Measurements from ENCODE around the gene ALKBH3. TPM values are rescaled to one million over a fixed set of nuclear protein-coding genes. Genes with fewer than 3 reads are reported as not detected.

Gene ALKBH3
- total and polyA plus RNA-seq, 7 donors, result 27.4 to 47.1 (median 33.4) TPM

DNA sequence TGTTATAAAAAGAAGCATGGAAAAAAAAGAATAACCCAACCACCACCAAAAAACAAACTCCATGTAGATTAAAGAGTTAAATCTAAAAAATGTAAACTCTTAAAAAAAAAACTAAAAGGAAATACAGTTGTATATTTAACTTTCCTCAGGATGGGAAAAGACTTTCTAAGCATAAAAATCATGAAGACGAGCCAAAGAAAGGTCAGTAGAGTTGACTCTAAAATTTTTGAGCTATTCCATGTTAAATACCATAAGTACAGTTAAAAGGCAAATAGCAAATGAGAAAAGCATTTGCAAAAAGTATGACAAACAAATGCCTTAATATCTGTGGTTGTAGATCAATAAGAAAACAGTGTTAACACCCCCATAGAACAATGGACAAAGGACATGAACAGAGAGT lies 33.8 kb downstream of the ALKBH3 start:
- intact Hi-C loops (cut with DNase I), result no loop called here
- H3K27me3 ChIP-seq (ENCODE audit: insufficient read depth in 3 of 3, low read length in 2 of 3), result no peaks in the 10 kb centered on the region

DNA sequence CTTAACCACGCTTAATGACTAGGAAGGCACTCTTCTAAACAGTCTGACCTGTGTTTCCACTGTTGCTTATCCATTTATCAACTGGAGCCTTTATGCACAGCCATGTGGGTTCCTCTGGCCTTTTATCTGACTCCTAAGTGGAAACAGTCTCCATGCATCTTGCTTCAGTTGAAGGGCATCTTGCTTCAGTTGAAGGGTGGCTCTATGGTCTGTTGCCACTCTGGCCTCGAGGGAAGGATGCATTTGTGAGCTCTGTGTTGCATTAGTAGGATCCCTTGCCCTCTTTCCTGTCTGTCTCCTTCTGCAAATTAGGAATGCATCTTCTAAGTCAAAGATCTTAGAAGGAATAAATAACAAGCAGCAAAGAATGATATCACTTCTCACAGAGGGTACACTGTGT lies 36.0 kb downstream of the ALKBH3 start:
- H3K4me3 ChIP-seq, result no peak overlapping the region
- H3K27ac ChIP-seq, result no peak overlapping the region

More for the DNA sequence above, 33.8 kb downstream of the ALKBH3 start:
- TF ChIP-seq, protein P1, sequence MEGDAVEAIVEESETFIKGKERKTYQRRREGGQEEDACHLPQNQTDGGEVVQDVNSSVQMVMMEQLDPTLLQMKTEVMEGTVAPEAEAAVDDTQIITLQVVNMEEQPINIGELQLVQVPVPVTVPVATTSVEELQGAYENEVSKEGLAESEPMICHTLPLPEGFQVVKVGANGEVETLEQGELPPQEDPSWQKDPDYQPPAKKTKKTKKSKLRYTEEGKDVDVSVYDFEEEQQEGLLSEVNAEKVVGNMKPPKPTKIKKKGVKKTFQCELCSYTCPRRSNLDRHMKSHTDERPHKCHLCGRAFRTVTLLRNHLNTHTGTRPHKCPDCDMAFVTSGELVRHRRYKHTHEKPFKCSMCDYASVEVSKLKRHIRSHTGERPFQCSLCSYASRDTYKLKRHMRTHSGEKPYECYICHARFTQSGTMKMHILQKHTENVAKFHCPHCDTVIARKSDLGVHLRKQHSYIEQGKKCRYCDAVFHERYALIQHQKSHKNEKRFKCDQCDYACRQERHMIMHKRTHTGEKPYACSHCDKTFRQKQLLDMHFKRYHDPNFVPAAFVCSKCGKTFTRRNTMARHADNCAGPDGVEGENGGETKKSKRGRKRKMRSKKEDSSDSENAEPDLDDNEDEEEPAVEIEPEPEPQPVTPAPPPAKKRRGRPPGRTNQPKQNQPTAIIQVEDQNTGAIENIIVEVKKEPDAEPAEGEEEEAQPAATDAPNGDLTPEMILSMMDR (IDR thresholded peaks at IDR 0.05), result no peak
- Histone ChIP-seq H3K27ac (no peak overlapping the region), H3K9me3 (no peaks in the 10 kb centered on the region), H3K4me3 (no peak overlapping the region), H3K4me1 (peaks cover 15% of the 10 kb centered on the region), H3K36me3 (ENCODE audit: insufficient read depth in 1 of 2, low read depth in 1 of 2) (peaks cover 4 to 32% of the 10 kb centered on the region in 2 donors)
- ATAC-seq (no peak), DNase-seq (no peak)
- 80 to 83% (median 80%) methylated on average over 1 of the region's 1 CpG for WGBS, 3 donors

GRCh38 chr11:43917851-43918250 lies 37.2 kb downstream of the ALKBH3 start:
- TF ChIP-seq, protein P1 (IDR thresholded peaks at IDR 0.05), result no peak
- WGBS, 3 donors, result 39 to 88% (median 84%) methylated on average over 1 of the region's 1 CpG

More for the DNA sequence above, 36.0 kb downstream of the ALKBH3 start:
- peaks cover 30% of the 10 kb centered on the region for H3K4me1 ChIP-seq
- TF ChIP-seq, protein P1 (IDR thresholded peaks at IDR 0.05), result no peak
- H3K36me3 ChIP-seq (ENCODE audit: insufficient read depth in 1 of 2, low read depth in 1 of 2), result peaks cover 4 to 22% of the 10 kb centered on the region in 2 donors
- no peaks in the 10 kb centered on the region for H3K9me3 ChIP-seq
- WGBS, 3 donors, result 88 to 89% (median 89%) methylated on average over 2 of the region's 2 CpGs
- ATAC-seq (no peak), DNase-seq (no peak)
- intact Hi-C loops (cut with DNase I), result no loop called here
- no peaks in the 10 kb centered on the region for H3K27me3 ChIP-seq (ENCODE audit: insufficient read depth in 3 of 3, low read length in 2 of 3)

DNA sequence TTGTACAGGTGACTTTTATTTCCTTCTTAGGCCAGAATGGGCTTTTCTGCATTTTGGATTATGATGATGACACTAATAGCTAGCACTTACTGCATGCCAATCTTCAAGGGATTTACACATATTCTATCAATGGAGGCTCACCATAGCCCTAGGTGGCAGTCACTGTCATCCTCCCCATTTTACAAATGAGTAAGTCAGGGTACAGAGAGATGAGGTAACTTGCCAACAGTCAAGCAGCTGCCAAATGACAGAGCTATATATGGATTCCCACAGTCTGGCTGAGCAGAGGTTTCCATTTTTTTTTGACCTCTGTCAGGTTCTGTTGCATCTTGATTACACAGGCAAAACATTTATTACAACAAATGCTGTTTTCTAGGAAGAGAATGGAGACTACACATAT lies 38.0 kb downstream of the ALKBH3 start:
- peaks cover 39% of the 10 kb centered on the region for H3K4me1 ChIP-seq
- no peaks in the 10 kb centered on the region for H3K27me3 ChIP-seq (ENCODE audit: insufficient read depth in 3 of 3, low read length in 2 of 3)
- no peaks in the 10 kb centered on the region for H3K9me3 ChIP-seq
- peak overlapping the region; percentile 85 for H3K27ac ChIP-seq
- ATAC-seq (peak; percentile 78 to 86 (median 82)), DNase-seq (peak in 1 of 2 donors; percentile 44)
- intact Hi-C loops (cut with DNase I), result no loop called here
- TF ChIP-seq, protein P1 (IDR thresholded peaks at IDR 0.05), result no peak
- no peak overlapping the region for H3K4me3 ChIP-seq
- H3K36me3 ChIP-seq (ENCODE audit: insufficient read depth in 1 of 2, low read depth in 1 of 2), result peaks cover 4 to 16% of the 10 kb centered on the region in 2 donors

More at GRCh38 chr11:43917851-43918250, 37.2 kb downstream of the ALKBH3 start:
- H3K36me3 ChIP-seq (ENCODE audit: insufficient read depth in 1 of 2, low read depth in 1 of 2), result peaks cover 4 to 22% of the 10 kb centered on the region in 2 donors
- H3K4me3 ChIP-seq, result no peak overlapping the region
- DNase-seq (no peak), ATAC-seq (no peak)
- H3K9me3 ChIP-seq, result no peaks in the 10 kb centered on the region
- intact Hi-C loops (cut with DNase I), result no loop called here
- peak overlapping the region; percentile 85 for H3K27ac ChIP-seq
- no peaks in the 10 kb centered on the region for H3K27me3 ChIP-seq (ENCODE audit: insufficient read depth in 3 of 3, low read length in 2 of 3)
- H3K4me1 ChIP-seq, result peaks cover 32% of the 10 kb centered on the region
